Suprapubic skin (tissue), 4 donors: ENCODE results near the gene TFF2. TPM values are rescaled to one million over a fixed set of nuclear protein-coding genes. Genes with fewer than 3 reads are reported as not detected.

Experiments used
- DNase-seq, 2 donors: peaks; one replicate each; pipeline ENCODE4 v3.0.0-alpha.2; 2019; ENCODE audit warnings: low spot score in 2 of 2
- H3K27ac ChIP-seq: fragments of 200-600 bp; sonication (generic); one replicate; pipeline ENCODE4 v1.5.1; 2019
- H3K27me3 ChIP-seq: fragments of 200-600 bp; sonication (generic); one replicate; pipeline ENCODE4 v1.5.1; 2019
- H3K36me3 ChIP-seq: fragments of 200-600 bp; sonication (generic); one replicate; pipeline ENCODE4 v1.5.1; 2019
- H3K4me1 ChIP-seq: fragments of 200-600 bp; sonication (generic); one replicate; pipeline ENCODE4 v1.5.1; 2019
- H3K4me3 ChIP-seq: fragments of 200-600 bp; sonication (generic); one replicate; pipeline ENCODE4 v1.5.1; 2019; ENCODE audit warnings: mild to moderate bottlenecking
- H3K9me3 ChIP-seq: fragments of 200-600 bp; sonication (generic); one replicate; pipeline ENCODE4 v1.5.1; 2019
- CTCF ChIP-seq, 2 donors: fragments of 200-600 bp in 1 of 2; fragments of 450-650 bp in 1 of 2; sonication (generic) in 1 of 2; IDR thresholded peaks; one replicate each; pipeline ENCODE4 v1.5.1; 2016 to 2019; ENCODE audit warnings: antibody characterized with exemption in 2 of 2, mild to moderate bottlenecking in 1 of 2, moderate library complexity in 1 of 2
- EP300 ChIP-seq: sonication (generic); formaldehyde crosslinking; IDR thresholded peaks from one replicate; pipeline ENCODE4 v1.6.1; 2017; ENCODE audit warnings: antibody characterized with exemption
- POLR2A ChIP-seq, 2 donors: fragments of 450-650 bp; IDR thresholded peaks; one replicate each; pipeline ENCODE4 v1.6.1; 2017; ENCODE audit warnings: antibody characterized with exemption in 2 of 2, mild to moderate bottlenecking in 2 of 2, moderate library complexity in 2 of 2
- POLR2AphosphoS5 ChIP-seq, 3 donors: sonication (generic); formaldehyde crosslinking; IDR thresholded peaks; one replicate each; pipeline ENCODE4 v1.6.1; 2017; ENCODE audit warnings: antibody characterized with exemption in 3 of 3
- WGBS: methylation state at CpG from one replicate; pipeline ENCODE4 v1.1.5; 2018; 5-methylcytosine and 5-hydroxymethylcytosine counted together
- total RNA-seq, 4 donors: library from RNA; depleted of rRNA; stranded (reverse); fragments of >200 nt; gene quantifications; one replicate each; pipeline ENCODE4 v1.1.0, GENCODE V29; 2016

TFF2 gene
- total RNA-seq, 4 donors from 2014 or later: not detected

GRCh38 chr21:42365770-42366169 is 15.0 kb upstream of the TFF2 start:
- Histone ChIP-seq H3K36me3 (no peaks in the 10 kb centered on the region), H3K27ac (no peak overlapping the region), H3K4me3 (no peak overlapping the region), H3K4me1 (no peaks in the 10 kb centered on the region), H3K27me3 (peaks cover 45% of the 10 kb centered on the region), H3K9me3 (no peaks in the 10 kb centered on the region)
- 76% methylated on average over 4 of the region's 6 CpGs for WGBS
- no peak for TF ChIP-seq POLR2A (IDR thresholded peaks at IDR 0.05)
- no peak for TF ChIP-seq POLR2AphosphoS5 (IDR thresholded peaks at IDR 0.05)
- no peak for TF ChIP-seq EP300
- no peak for TF ChIP-seq CTCF (IDR thresholded peaks at IDR 0.05)
- DNase-seq: no peak

GRCh38 chr21:42364304-42364865 is 13.6 kb upstream of the TFF2 start:
- Histone ChIP-seq H3K27ac (no peak overlapping the region), H3K9me3 (no peaks in the 10 kb centered on the region), H3K4me1 (no peaks in the 10 kb centered on the region), H3K36me3 (no peaks in the 10 kb centered on the region), H3K4me3 (no peak overlapping the region), H3K27me3 (peaks cover 40% of the 10 kb centered on the region)
- TF ChIP-seq CTCF (IDR thresholded peaks at IDR 0.05) (no peak), POLR2A (IDR thresholded peaks at IDR 0.05) (no peak), EP300 (no peak), POLR2AphosphoS5 (IDR thresholded peaks at IDR 0.05) (no peak)
- 81% methylated on average over 9 of the region's 13 CpGs for WGBS
- DNase-seq: no peak

DNA sequence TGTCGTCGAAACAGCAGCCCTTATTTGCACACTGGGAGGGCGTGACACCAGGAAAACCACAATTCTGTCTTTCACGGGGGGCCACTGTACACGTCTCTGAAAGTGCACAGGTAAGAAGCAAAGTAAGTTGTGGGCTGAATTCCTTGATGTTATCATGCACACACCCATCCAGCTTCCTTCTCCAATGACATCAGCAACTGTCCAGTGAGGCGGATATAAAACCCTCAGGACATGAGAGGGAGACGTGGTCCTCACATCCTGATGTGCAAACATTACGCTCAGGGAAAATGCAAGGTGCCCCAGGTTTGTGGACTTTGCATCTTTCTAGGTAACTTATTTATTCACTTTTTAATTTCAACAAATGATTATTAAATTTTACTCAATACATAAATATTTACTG is 12.5 kb upstream of the TFF2 start:
- no peak for TF ChIP-seq POLR2A (IDR thresholded peaks at IDR 0.05)
- no peak for TF ChIP-seq CTCF (IDR thresholded peaks at IDR 0.05)
- no peak for TF ChIP-seq POLR2AphosphoS5 (IDR thresholded peaks at IDR 0.05)
- TF ChIP-seq EP300: no peak
- Histone ChIP-seq H3K36me3 (no peaks in the 10 kb centered on the region), H3K27ac (no peak overlapping the region), H3K9me3 (no peaks in the 10 kb centered on the region), H3K4me3 (no peak overlapping the region), H3K27me3 (peaks cover 37% of the 10 kb centered on the region), H3K4me1 (no peaks in the 10 kb centered on the region)
- WGBS: 75% methylated on average over 8 of the region's 8 CpGs
- DNase-seq: no peak

GRCh38 chr21:42362700-42363099 is 11.9 kb upstream of the TFF2 start:
- H3K27ac ChIP-seq: no peak overlapping the region
- 77% methylated on average over 9 of the region's 9 CpGs for WGBS

DNA sequence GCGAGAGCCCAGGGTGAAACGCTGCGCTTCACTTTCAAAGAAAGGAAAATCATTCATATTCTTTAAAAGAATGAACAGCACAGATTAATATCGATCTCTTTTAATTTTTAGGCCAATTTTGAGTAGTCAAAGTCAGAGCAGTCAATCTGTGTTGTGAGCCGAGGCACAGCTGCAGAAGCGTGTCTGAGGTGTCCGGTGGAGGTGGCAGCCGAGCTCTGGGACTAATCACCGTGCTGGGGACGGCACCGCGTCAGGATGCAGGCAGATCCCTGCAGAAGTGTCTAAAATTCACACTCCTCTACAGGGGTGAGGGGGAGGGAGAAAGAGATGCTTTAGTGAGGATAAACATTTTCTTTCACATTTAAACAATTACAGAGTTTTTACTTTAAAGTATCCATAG is 11.4 kb upstream of the TFF2 start:
- no peaks in the 10 kb centered on the region for H3K36me3 ChIP-seq
- peaks cover 37% of the 10 kb centered on the region for H3K27me3 ChIP-seq
- DNase-seq: no peak
- H3K27ac ChIP-seq: no peak overlapping the region
- H3K9me3 ChIP-seq: no peaks in the 10 kb centered on the region
- H3K4me1 ChIP-seq: no peaks in the 10 kb centered on the region
- WGBS: 70% methylated on average over 12 of the region's 12 CpGs
- TF ChIP-seq CTCF (IDR thresholded peaks at IDR 0.05) (no peak), EP300 (no peak), POLR2A (IDR thresholded peaks at IDR 0.05) (no peak), POLR2AphosphoS5 (IDR thresholded peaks at IDR 0.05) (no peak)
- no peak overlapping the region for H3K4me3 ChIP-seq

More at GRCh38 chr21:42362700-42363099, 11.9 kb upstream of the TFF2 start:
- no peak for TF ChIP-seq EP300
- TF ChIP-seq POLR2A (IDR thresholded peaks at IDR 0.05): no peak
- TF ChIP-seq CTCF (IDR thresholded peaks at IDR 0.05): no peak
- TF ChIP-seq POLR2AphosphoS5 (IDR thresholded peaks at IDR 0.05): no peak
- Histone ChIP-seq H3K36me3 (no peaks in the 10 kb centered on the region), H3K9me3 (no peaks in the 10 kb centered on the region), H3K4me1 (no peaks in the 10 kb centered on the region), H3K27me3 (peaks cover 37% of the 10 kb centered on the region), H3K4me3 (no peak overlapping the region)
- DNase-seq: no peak
